Ascending aorta (tissue), 2 donors: ENCODE results near the gene ARID1B. TPM values are rescaled to one million over a fixed set of nuclear protein-coding genes. Genes with fewer than 3 reads are reported as not detected.

Experiments used
- DNase-seq, 2 donors: peaks; one replicate each; pipeline ENCODE4 v3.0.0-alpha.2; 2019; ENCODE audit warnings: low spot score in 2 of 2
- H3K27ac ChIP-seq, 2 donors: fragments of 200-600 bp; sonication (generic); one replicate each; pipeline ENCODE4 v1.5.1; 2016 to 2017; ENCODE audit warnings: mild to moderate bottlenecking in 1 of 2
- H3K27me3 ChIP-seq: fragments of 200-600 bp; sonication (generic); one replicate; pipeline ENCODE4 v1.5.1; 2017
- H3K36me3 ChIP-seq, 2 donors: fragments of 200-600 bp; sonication (generic); one replicate each; pipeline ENCODE4 v1.5.1; 2016
- H3K4me1 ChIP-seq, 2 donors: fragments of 200-600 bp; sonication (generic); one replicate each; pipeline ENCODE4 v1.5.1; 2016 to 2017; ENCODE audit warnings: mild to moderate bottlenecking in 1 of 2
- H3K4me3 ChIP-seq, 2 donors: fragments of 200-600 bp; sonication (generic); one replicate each; pipeline ENCODE4 v1.5.1; 2016 to 2017; ENCODE audit warnings: mild to moderate bottlenecking in 1 of 2
- H3K9me3 ChIP-seq, 2 donors: fragments of 200-600 bp; sonication (generic); one replicate each; pipeline ENCODE4 v1.5.1; 2016
- intact Hi-C: fragments of 100-400 bp; cut with DNase I; formaldehyde crosslinking; loops from one replicate; pipeline ENCODE4 v1.15.1; 2023
- total RNA-seq: library from RNA; depleted of rRNA; stranded (reverse); fragments of >200 nt; gene quantifications from one replicate; pipeline ENCODE4 v1.1.0, GENCODE V29; 2016
- TF ChIP-seq, protein P1 (sequence below), 3 experiments: fragments of 200-600 bp in 2 of 3; fragments of 450-650 bp in 1 of 3; sonication (generic) in 2 of 3; IDR thresholded peaks; one replicate each; pipeline ENCODE4 v1.5.1; 2016 to 2019; ENCODE audit warnings: antibody characterized with exemption in 3 of 3, mild to moderate bottlenecking in 1 of 3, moderate library complexity in 1 of 3

ARID1B gene
- total RNA-seq, 1 donor from 2014 or later = 97.9 TPM

DNA sequence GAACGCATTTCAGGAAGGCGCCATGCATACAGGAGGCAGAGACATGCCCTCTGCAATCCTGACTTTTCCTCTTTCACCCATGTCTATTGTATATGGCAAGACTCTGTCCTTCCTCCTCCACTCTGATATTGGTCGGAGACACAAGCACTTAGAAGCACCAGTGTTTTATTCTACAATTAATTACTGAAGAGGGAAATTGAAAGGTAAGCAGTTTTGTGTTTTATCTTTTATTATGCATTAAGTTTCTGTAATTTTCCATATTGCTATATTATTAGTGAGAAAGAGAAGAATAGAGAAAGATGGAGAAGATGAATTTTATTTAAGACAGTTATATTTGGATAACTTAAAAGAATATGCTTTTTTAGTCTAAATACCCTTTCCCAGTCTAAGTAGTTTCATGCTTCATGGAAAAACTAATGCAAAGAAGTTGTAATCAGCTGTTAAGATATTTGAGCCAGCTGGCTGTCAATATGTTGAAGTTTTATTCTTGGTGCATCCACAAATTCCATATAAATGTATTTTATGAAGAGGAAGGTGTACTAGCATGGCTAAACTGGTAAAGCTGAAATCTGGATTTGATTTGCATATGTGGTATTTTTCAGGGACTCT, 13.6 kb downstream of the ARID1B start:
- Histone ChIP-seq H3K4me1 (peaks cover 8 to 53% of the 10 kb centered on the region in 2 donors), H3K36me3 (no peaks in the 10 kb centered on the region), H3K27ac (no peak overlapping the region), H3K27me3 (no peaks in the 10 kb centered on the region), H3K9me3 (no peaks in the 10 kb centered on the region), H3K4me3 (peak overlapping the region in 1 of 2 donors; percentile 12)
- intact Hi-C loops = no loop called here
- no peak for DNase-seq
- TF ChIP-seq, protein P1, sequence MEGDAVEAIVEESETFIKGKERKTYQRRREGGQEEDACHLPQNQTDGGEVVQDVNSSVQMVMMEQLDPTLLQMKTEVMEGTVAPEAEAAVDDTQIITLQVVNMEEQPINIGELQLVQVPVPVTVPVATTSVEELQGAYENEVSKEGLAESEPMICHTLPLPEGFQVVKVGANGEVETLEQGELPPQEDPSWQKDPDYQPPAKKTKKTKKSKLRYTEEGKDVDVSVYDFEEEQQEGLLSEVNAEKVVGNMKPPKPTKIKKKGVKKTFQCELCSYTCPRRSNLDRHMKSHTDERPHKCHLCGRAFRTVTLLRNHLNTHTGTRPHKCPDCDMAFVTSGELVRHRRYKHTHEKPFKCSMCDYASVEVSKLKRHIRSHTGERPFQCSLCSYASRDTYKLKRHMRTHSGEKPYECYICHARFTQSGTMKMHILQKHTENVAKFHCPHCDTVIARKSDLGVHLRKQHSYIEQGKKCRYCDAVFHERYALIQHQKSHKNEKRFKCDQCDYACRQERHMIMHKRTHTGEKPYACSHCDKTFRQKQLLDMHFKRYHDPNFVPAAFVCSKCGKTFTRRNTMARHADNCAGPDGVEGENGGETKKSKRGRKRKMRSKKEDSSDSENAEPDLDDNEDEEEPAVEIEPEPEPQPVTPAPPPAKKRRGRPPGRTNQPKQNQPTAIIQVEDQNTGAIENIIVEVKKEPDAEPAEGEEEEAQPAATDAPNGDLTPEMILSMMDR (IDR thresholded peaks at IDR 0.05) = no peak

DNA sequence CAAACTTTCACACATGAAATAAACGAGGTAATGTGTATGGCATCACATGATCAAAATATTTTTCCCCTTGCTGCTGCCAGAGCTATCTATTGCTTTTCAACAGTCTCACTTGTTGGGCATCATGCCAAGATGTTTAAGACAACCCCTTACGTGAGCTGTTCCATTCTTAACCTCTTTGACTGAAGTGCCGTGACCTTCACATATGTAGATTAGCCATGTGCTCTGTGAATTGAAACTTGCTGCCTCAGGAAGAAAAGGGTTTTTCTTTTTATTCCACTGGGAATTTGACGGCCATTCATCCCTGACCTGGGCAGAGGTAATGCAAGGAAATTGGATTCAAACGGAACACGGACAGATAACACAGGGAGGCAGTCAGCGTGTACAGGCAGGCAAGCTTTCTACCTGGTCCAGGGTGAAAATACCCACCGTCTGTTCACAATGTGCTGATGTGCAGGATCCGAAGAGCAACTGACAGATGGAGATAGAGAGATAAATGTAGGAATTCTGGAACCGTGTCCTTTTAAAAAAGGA, 14.2 kb downstream of the ARID1B start:
- Histone ChIP-seq H3K9me3 (no peaks in the 10 kb centered on the region), H3K27me3 (no peaks in the 10 kb centered on the region), H3K4me3 (peak overlapping the region in 1 of 2 donors; percentile 12), H3K4me1 (peaks cover 8 to 52% of the 10 kb centered on the region in 2 donors), H3K27ac (no peak overlapping the region), H3K36me3 (no peaks in the 10 kb centered on the region)
- DNase-seq = no peak
- intact Hi-C loops = no loop called here
- TF ChIP-seq, protein P1 (IDR thresholded peaks at IDR 0.05) = no peak

DNA sequence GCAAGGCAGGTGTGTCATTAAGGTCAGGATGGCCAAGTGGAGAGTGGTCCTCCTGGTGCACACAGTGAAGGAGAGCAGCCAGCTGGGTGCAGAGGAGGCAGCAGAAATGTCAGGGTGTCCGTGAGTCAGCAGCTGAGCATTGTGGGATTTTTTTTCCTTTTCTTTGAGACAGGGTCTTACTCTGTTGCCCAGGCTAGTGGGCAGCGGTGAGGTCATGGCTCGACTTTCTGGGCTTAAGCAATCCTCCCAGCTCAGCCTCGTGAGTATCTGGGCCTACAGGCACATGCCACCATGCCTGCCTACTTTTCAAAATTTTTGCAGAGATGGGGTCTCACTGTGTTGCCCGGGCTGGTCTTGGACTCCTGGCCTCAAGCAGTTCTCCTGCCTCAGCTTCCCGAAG, 16.0 kb downstream of the ARID1B start:
- intact Hi-C loops = no loop called here
- H3K27ac ChIP-seq = no peak overlapping the region
- no peak for DNase-seq
- H3K4me3 ChIP-seq = no peak overlapping the region
- peaks cover 8 to 54% of the 10 kb centered on the region in 2 donors for H3K4me1 ChIP-seq
- no peaks in the 10 kb centered on the region for H3K9me3 ChIP-seq
- no peaks in the 10 kb centered on the region for H3K27me3 ChIP-seq
- no peaks in the 10 kb centered on the region for H3K36me3 ChIP-seq
- TF ChIP-seq, protein P1 (IDR thresholded peaks at IDR 0.05) = no peak

DNA sequence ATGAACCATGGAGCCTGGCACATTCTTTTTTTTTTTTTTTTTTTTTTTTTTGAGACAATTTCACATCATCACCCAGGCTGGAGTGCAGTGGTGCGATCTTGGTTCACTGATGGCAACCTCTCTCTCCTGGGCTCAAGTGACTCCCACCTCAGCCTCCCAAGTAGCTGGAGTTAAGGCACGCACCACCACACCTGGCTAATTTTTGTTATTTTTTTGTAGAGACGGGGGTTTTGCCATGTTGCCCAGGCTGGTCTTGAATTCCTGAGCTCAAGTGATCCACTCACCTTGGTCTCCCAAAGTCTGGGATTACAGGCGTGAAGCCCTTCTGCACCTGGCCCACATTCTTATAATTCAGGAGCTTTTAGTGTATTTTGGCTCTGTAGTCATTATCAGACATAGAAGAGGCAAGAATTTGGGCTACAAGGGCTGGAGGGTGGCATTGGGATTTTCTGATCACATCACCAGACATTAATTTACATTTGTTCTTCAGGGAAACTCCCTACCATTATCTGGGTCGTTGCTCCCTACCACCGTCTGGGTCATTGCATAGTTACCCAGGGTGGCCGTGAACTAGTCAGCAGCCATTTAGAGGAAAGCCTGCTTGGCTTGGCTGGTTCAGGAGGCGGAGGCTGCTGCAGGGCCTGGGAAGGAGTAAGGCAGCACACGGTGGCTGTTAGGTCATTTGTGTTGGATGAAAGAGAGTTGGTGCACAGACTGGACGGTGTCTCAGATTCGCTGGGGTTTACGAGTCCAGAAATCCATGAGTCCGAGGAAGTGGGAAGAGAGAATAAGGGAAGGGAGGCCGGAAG, 17.6 kb downstream of the ARID1B start:
- intact Hi-C loops = no loop called here
- peaks cover 8 to 44% of the 10 kb centered on the region in 2 donors for H3K4me1 ChIP-seq

DNA sequence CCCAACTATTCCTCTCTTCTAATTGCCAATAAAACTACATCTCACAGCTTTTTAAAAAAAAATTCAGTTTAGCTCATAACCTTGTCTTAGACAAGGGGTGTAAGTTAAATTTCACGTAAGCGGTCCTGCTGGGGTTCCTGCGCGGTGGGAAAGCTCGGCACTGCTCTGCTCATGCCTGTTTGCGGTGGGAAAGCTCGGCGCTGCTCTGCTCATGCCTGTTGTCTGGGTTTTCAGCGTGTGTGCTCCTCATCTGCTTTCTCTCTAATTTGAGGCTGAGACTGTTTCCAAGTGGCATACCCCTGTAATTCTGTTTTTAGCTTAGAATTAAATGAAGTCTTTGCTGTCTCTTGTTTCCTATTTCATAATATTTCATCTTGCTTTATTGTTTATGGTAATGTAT, 18.6 kb downstream of the ARID1B start:
- DNase-seq = no peak
- Histone ChIP-seq H3K27ac (no peak overlapping the region), H3K36me3 (no peaks in the 10 kb centered on the region), H3K9me3 (no peaks in the 10 kb centered on the region), H3K27me3 (no peaks in the 10 kb centered on the region), H3K4me1 (peaks cover 5 to 37% of the 10 kb centered on the region in 2 donors), H3K4me3 (peak overlapping the region in 1 of 2 donors; percentile 5)
- intact Hi-C loops = no loop called here
- TF ChIP-seq, protein P1 (IDR thresholded peaks at IDR 0.05) = no peak

More for the DNA sequence above, 17.6 kb downstream of the ARID1B start:
- Histone ChIP-seq H3K4me3 (no peak overlapping the region), H3K27ac (no peak overlapping the region), H3K36me3 (no peaks in the 10 kb centered on the region), H3K9me3 (no peaks in the 10 kb centered on the region), H3K27me3 (no peaks in the 10 kb centered on the region)
- no peak for DNase-seq
- TF ChIP-seq, protein P1 (IDR thresholded peaks at IDR 0.05) = no peak
